GM19043 (cell line): ENCODE measurements around the gene ATP11A.

Experiments used
- ATAC-seq: cut with Tn5 transposase; IDR thresholded peaks from one replicate; pipeline ENCODE4 v1.9.1; 2021; ENCODE audit warnings: low read depth; ENCODE audit not compliant: unreplicated experiment

The ATP11A gene

DNA sequence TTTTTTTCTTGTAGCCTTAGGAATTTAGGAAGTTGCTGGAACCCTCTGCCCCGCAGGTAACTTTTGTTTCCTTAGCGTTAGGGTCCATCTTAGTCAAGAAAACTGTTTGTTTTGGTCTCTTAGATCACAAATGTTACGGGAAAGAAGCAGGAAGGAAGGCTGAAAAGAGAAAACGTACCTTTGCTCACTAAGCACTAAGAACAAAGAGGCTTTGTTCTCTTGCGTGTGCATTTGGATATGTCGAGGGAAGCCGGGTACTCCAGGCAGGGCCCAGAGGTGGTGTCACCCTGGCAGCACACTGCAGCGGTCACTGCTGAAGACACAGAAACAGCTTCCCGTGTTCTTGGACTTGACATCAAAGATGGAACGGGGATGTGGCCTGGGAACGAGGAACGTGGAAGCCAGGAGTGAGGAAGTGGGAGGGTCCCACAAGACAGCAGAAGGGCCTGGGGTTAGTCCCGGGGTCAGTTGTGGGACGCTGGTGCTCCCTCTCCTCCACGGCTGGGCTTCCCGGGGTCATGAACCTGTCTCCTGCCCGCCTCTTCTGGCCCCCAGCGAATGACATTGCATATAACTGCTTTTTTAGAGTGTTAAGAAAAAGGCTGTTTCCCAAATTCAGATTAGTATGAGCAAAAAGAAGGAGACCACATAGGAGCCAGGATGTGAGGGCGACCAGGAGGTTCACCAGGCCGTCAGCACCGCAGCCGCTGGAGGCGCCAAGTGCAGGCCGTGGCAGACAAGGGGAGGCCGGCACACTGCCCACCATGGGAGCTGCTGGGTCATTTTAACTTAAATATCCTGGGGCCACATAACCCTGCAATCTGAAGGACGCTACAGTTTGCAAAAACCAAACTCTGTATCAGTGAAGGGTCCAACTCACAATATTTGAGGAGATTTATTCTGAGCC, 31.6 kb downstream of the ATP11A start:
- ATAC-seq, result no peak

DNA sequence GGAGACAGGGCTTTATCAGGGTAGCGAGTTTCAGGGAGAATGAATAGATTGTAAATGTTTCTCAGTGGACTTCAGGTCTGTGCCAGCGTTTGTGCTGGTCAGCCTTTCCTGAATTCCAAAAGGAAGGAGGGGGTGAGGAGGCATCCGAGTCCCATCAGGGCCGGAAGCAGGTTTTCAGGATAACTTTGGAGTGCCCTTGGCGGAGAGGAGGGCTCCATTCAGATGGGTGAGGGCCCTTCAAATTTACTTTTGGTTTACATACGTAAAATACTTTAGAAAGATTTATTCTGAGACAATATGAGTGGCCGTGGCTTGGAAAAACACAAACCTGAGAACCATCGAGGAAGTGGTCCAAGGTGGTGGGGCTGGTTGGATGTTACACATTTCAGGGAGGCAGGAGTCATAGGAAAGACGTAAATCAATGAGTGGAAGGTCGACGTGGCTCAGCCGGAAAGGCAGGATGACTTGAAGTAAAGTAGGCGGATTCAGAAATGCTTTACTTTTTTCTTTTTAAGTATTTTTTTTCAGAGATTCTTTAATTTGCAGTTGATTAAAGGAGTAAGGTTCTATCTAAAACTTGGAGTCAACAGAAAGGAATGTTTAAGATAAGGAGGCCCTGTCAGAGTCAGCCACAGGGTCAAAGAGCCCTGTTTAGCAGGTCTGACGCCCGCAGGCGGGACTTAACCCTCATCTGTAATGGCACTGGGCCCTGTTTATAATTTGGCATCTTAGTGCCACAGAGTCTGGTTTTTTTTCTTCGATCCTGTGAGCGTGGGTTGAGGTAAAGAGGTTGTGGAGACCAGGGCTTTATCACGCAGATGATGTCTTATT, 32.8 kb downstream of the ATP11A start:
- ATAC-seq, result no peak

DNA sequence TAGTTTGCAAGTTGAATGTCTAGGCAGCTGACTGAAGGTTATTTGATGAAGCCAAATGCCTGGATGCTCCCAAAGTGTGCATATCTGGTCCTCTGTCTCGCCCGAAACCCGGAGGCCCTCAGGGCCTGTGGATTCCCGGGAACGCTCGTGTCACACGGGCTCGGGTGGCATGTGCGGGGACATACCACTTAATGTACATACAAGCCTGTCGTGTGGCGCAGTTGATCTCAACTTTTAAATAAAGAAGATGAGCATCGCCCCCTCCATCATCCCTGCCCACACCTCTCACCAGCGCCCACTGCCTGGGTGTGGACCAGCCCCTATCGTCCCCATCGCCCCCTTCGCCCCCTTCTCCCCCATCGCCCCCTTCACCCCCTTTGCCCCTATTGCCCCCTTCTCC, 33.9 kb downstream of the ATP11A start:
- no peak for ATAC-seq

DNA sequence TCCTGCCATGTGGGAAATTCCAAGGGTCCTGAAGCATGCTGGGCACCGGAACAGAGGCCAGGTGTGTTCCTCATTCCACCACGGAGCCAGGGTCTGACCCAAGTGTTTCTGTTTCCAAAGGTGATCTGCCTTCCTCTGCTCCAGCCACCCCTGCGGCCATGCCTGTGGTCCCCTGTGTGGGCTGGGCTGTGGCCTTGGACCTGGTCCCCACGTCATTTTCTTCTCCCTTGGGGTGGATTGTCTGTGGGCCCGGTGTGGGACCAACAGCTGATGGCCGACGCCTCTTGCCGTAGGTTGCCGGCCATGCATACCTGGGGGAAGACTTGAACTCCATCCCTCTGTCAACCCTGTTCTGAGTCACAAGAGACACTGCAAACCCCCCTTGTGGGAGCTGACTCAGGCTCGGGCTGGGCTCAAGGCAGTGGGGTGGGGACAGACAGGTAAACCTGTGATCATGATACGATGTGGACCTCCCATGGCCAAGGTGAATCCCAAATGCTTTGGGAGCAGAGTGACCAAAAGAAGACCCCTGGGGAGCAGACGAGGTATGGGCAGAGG, 35.0 kb downstream of the ATP11A start:
- ATAC-seq, result no peak

DNA sequence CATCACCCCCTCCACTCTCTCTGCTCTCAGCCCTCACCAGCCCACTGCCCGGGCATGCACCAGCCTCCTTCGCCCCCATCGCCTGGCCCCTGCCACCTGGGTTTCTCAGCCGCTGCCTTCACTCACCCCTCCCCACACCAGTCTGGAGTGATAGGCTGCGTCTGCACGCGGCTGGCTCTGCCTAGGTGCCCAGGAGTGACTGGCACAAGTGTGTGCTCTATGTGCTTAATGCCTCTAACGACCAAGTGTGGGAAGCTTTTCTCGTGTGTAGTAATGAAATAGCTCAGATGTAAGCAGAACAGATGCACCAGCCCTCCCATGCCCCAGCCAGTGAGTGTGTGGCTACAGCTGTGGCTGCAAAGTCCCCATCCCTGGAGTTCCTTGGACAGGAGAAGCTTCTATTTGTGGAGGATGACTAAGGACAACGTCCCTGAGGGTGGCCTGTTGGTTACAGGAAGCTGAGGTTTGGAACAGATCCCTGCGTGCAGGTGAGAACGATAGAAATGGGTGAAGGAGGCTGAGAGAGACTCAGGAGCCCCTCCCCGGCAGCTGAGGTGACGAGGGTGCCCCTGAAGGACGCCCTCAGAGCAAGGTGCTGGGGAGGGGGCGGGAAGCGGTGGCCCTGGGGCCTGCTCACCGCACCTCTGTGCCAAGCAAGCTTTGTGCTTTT, 35.6 kb downstream of the ATP11A start:
- ATAC-seq, result peak; percentile 56

DNA sequence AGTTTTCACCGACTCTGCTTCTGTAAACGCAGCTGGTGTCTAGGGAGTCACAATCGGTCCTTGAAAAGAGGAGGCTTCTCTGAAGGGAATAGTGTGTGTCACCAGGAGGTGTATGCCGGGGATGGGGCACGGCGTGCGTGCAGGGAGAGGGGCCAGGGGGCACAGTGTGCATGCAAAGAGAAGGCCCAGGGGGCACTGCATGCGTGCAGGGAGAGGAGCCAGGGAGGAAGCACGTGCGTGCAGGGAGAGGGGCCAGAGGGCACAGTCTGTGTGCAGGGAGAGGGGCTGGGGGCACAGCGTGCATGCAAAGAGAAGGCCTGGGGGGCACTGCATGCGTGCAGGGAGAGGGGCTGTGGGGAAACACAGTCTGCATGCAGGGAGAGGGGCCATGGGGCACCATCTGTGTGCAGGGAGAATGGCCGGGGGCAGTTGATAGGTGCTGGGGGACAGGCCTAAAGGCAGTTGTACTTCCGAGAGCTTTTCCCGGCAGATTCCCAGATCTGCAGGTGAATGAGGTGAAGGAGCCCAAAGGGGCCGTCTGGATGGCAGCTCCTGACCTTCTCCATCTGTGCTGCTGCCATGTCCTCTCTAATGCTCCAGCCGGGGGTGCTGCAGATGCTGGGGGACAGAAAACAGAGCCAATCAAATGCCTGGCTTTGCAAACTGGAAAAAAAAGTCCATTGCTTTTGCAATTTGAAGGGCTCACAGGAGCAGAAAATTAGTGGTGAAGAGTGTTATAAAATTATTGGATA, 36.4 kb downstream of the ATP11A start:
- no peak for ATAC-seq

DNA sequence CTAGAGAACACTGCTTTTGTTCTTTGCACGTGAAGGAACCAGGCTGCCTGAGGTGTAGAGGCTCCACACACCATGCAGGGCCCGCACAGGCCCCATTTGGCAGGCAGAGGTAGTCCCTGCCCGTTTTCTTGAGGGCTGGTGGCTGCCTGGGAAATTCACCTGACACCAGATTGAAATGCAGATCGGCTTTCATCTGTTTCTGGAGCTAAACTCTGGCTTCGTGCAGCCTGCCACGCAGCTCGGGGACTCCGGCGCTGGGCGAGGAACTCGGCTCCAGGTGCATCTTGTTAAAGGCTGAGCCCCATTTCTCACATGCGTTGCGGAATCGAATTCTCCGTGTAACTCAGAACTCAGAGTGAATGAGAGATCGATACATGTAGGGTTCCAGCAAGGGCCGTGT, 37.7 kb downstream of the ATP11A start:
- ATAC-seq, result no peak

DNA sequence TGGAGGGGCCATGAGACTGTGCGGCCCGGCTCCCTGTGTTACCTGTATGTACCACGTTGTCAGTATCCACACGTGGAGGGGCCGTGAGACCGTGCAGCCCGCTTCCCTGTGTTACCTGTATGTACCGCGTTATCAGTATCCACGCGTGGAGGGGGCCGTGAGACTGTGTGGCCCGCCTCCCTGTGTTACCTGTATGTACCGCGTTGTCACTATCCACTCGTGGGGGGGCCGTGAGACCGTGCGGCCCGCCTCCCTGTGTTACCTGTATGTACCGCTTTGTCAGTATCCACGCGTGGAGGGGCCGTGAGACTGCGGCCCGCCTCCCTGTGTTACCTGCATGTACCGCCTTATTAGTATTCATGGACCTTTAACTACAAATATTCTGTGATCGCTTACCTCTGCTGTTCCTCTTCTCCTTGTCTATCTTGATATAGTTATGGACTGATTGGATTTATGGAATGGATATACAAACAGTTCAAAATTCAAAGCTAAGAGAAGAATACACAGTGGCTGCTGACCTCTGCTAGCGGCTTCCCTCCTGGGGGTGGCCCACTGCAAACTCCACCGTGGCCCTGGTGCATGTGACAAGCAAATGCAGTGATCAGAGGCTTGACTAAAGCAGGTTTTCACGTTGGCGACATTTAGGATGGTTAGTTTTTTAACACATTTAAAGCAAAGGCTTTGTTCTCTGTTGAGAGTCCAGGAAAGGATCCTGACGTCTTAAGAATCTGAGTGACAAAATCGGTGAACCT, 38.7 kb downstream of the ATP11A start:
- no peak for ATAC-seq

DNA sequence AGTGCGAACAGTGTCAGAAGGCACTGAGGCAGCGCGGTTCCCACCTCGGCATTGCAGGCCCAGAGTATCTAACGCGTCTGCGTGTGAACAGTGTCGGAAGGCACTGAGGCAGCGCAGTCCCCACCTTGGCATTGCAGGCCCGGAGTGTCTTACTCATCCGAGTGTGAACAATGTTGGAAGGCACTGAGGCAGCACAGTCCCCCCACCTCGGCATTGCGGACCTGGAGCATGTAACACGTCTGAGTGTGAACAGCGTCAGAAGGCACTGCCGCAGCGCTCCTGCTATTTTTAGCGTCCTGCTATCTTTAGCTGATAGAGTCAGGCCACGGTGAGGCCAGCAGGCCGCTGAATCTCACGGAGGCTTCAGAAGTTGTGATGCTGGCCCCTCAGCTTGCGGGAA, 39.6 kb downstream of the ATP11A start:
- no peak for ATAC-seq

DNA sequence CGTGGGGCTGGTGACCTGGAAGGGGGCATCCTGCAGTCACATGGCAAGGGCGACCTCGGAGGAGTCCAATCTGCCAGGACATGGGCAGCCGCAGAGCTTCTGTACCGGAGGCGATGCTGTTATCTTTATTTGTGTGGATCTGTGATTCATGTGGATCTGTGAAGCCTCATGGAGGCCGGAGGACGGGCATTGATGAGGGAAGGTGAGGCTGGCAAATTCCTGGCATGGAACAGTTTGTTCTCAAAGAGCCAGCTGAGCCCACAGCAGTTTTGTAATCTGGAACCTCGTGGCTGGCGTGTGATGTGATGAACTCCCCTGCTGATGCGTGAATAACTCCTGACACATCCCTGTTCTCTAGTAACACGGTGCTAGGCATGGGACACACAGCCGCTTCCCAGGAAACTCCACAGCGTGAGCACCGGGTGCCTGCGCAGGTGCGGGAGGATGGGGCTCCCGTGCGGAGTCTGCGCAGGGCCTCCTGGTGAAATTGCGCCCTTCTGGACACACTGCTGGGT, 40.4 kb downstream of the ATP11A start:
- ATAC-seq, result no peak

DNA sequence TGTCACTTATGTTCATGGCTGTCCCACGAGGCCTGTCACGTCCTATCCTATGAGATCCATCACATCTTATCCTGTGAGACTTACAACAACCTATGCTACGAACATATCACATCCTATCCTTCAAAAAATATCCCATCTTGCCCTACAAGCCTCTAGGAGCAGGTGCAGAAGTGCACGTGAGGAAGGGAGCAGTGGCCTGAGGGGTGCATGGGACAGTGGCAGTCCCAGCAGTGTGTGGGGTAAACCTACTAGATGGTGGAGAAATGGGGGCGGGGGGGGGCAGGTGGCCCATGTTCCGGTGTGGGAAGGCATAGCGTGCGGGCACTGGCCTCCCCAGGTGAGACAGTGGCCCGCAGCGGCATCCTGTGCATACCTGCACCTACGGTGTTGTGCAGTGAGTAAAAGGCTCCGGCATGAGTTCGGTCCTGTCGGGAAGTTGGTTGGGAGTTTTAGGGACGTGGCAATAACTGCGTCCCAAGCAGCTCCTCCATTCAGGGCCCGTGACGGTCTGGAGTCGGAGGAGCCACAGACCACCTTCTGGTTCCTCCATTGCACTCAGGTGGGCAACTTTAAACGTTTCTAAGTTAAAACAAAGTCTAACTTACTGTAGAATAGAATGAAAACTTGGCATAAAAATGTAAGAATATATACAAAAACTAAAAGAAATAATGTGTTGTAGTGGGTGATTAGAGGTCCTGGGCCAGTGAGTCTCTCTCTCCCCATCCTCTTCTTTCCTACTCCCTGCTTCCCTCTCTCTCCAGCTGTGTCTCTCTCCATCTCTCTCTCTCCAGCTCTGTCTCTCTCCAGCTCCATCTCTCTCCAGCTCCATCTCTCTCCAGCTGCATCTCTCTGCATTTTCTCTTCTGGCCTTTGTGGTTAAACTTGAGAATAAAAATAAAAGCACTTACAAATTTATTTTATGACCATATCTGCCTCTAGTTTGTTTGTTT, 42.1 kb downstream of the ATP11A start:
- ATAC-seq, result no peak

DNA sequence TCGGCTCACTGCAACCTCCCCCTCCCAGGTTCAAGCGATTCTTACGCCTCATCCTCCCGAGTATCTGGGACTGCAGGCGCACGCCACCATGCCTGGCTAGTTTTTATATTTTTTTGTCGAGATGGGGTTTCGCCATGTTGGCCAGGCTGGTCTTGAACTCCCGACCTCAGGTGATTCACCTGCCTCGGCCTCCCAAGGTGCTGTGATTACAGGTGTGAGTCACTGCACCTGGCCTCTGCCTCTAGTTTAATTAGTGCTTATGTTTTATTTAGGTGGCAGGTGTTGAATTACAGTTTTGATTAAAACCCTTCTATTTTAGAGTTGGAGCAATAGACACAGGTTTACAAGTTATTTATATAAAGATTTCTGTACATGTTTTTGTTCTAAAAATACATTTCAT, 42.8 kb downstream of the ATP11A start:
- ATAC-seq, result no peak

DNA sequence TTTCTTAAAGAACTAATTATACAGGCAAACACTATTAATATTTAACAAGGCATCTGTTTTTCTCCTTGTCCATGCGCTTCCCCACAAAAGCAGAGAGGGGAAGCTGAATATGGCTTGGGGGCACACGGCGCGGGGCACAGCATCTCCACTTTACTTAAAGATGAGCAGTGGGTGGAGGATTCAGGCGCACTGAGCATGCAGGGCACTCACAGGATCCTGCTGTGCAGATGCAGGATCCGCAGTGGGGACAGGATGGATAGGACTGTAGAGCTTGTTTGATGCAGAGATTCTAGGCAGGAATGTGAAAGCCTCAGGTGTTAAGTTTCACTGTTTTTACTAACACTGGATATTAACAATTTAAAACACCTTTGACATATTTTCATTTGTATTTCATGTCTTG, 43.3 kb downstream of the ATP11A start:
- ATAC-seq, result no peak

DNA sequence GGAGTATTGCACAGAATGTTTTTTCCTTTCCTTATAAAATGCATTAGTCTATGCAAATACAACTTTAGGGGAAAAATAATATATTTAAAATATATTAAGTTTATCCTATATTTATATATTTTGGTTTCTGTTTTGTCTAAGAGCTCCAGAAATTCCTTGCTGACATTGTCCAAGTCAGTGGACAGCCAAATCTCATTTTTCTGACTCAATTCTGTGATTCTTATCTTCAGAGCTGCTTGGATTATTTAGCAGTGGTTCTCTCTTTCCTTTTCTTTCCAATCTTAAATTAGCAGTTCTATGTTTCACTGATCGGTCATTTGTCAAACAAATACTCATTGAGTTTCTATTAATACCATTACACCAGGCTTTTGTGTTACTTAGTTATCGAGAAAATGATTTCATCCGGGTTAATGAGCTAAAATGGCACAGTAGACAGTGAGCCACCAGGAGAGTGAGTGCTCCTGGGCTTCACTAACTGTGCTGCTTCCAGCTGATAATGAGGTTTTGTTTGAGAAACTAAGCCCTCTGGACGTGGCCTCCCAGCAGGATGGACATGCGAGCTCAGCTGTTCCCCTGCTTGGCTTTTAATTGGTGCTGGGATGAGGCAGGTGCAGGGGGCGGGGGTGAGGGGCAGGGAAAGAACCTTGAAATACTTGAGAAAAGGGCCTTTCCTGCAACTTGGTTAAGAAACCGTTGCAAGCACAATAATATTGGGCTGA, 44.0 kb downstream of the ATP11A start:
- ATAC-seq, result no peak

DNA sequence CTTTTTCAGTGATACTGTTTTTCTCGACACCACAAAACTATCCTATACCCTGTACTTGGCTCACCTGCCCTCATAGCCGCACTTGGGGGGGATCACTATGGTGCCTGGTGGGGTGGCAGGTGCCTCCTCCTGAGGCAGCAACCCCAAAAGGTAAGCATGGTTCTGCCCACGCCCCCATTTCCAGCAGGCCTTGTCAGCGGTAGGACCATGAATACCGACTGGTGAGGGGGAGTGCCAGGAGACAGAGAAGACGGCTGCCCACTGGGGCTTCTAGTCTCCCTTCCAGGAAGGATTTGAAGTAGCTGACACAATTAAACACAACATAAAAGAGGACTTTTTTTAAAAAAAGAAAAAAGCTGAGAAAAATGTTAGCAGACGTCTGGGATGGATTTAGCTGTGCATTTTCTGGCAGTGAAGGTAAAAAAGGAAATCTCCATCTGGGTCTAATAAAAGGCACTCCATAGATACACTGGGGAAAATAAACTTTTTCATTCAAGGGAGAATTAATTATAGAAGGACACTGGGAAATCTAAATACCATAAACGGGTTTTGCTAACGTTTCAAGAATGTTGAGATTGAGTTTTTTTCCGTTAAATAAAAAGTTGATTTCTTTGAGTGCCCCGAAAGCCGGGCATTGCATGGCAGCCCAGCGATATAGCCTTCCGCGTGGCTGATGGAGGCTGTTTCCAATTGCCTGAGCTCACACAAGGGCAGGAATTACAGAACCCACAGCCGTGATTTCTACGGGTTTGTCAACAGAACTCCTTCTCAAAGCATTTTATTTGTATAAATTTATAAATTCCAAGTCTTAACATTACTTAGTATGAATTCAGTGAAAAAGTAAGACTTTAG, 45.1 kb downstream of the ATP11A start:
- ATAC-seq, result no peak

DNA sequence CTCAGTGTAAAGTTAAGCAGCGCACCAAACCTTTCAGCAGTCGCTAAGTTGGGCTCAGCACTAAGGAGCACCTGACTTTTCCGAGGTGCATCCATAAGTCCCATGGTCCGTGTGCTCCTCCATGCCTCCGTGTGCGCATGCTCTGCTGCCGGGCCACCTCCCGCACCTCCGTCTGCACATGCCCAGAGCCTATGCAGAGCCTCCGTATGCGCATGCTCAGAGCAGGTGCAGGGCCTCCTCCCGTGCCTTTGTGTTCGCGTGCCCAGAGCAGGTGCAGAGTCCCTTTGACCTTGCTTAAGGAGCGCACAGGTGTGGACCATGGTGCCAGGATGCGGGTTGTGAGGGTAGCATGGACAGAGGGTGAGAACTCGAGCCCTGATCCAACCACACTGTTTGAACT, 46.0 kb downstream of the ATP11A start:
- no peak for ATAC-seq

DNA sequence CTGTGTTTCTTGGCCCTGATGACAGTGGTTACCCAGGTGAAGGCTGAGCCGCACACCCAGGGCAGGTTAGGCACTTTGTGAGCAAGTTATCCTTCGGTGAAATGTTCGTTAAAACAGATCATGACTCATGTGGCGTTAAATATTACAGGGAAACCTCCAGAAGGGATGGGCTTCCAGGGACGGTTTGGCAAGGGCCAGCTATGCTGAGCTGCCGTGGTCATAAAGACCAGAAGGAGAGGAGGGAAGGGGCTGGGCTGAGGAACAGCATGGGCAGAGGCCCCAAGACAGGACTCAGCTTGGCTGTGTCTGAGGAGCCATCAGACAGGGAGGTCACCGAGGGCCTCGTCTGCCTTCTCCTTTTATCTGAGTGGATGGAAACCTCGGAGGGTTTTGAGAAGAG, 47.5 kb downstream of the ATP11A start:
- no peak for ATAC-seq
